OCI-LY1 (cell line): ENCODE measurements around the gene IL22RA2.

Experiments
- H2AFZ ChIP-seq: fragments of 200-600 bp; sonication (generic), shearing (Covaris generic); 2 replicates; pipeline ENCODE4 v1.6.0; 2014; ENCODE audit warnings: antibody characterized with exemption, mild to moderate bottlenecking, low read length
- H3F3A ChIP-seq: fragments of 200-600 bp; sonication (generic), shearing (Covaris generic); 2 replicates; pipeline ENCODE4 v1.6.0; 2014; ENCODE audit warnings: mild to moderate bottlenecking, antibody characterized with exemption, low read length, moderate library complexity; ENCODE audit not compliant: insufficient read depth
- H3K27ac ChIP-seq: fragments of 200-600 bp; sonication (generic); 2 replicates; pipeline ENCODE4 v1.5.1; 2014; ENCODE audit warnings: low read length, mixed run types, mild to moderate bottlenecking, low read depth; ENCODE audit not compliant: poor library complexity, severe bottlenecking
- H3K27me3 ChIP-seq: fragments of 200-600 bp; sonication (generic); 2 replicates; pipeline ENCODE4 v1.6.0; 2014; ENCODE audit warnings: antibody characterized with exemption, mild to moderate bottlenecking, low read length, moderate library complexity; ENCODE audit not compliant: insufficient read depth
- H3K36me3 ChIP-seq: fragments of 200-600 bp; sonication (generic); 2 replicates; pipeline ENCODE4 v1.6.1; 2014; ENCODE audit warnings: mild to moderate bottlenecking, antibody characterized with exemption, low read length, moderate library complexity, mixed read lengths; ENCODE audit not compliant: insufficient read depth
- H3K4me1 ChIP-seq: fragments of 200-600 bp; sonication (generic); 2 replicates; pipeline ENCODE4 v1.5.1; 2014; ENCODE audit warnings: mild to moderate bottlenecking, low read length, moderate library complexity; ENCODE audit not compliant: insufficient read depth, severe bottlenecking
- H3K4me2 ChIP-seq: fragments of 200-600 bp; sonication (generic), shearing (Covaris generic); 2 replicates; pipeline ENCODE4 v1.6.1; 2014; ENCODE audit warnings: low read length
- H3K4me3 ChIP-seq: fragments of 200-600 bp; sonication (generic); 2 replicates; pipeline ENCODE4 v1.5.1; 2014; ENCODE audit warnings: low read length, low read depth, mild to moderate bottlenecking, mixed read lengths; ENCODE audit not compliant: poor library complexity, severe bottlenecking
- H3K79me2 ChIP-seq: fragments of 200-600 bp; shearing (Covaris generic); 2 replicates; pipeline ENCODE4 v1.6.1; 2016; ENCODE audit warnings: mixed run types, low read length, mixed read lengths; ENCODE audit not compliant: insufficient read depth
- H3K9ac ChIP-seq: fragments of 200-600 bp; sonication (generic), shearing (Covaris generic); 2 replicates; pipeline ENCODE4 v1.6.1; 2014; ENCODE audit warnings: mild to moderate bottlenecking, low read length, mixed read lengths
- H3K9me2 ChIP-seq: fragments of 200-600 bp; sonication (generic), shearing (Covaris generic); 2 replicates; pipeline ENCODE4 v1.6.1; 2014; ENCODE audit warnings: low read depth, mild to moderate bottlenecking, low read length, mixed read lengths
- H3K9me3 ChIP-seq: fragments of 200-600 bp; shearing (Covaris generic); 2 replicates; pipeline ENCODE4 v1.6.1; 2014; ENCODE audit warnings: low read length, mixed read lengths
- H4K20me1 ChIP-seq: fragments of 200-600 bp; sonication (generic), shearing (Covaris generic); 2 replicates; pipeline ENCODE4 v1.6.0; 2016; ENCODE audit warnings: mild to moderate bottlenecking, low read length; ENCODE audit not compliant: insufficient read depth
- EZH2 ChIP-seq: fragments of 200-600 bp; sonication (generic), shearing (Covaris generic); IDR thresholded peaks from 2 replicates; pipeline ENCODE4 v1.8.0; 2017; ENCODE audit warnings: borderline replicate concordance, mixed run types, mild to moderate bottlenecking, antibody characterized with exemption, low read length, moderate library complexity, mixed read lengths
- TF ChIP-seq, protein P1 (sequence below): fragments of 200-600 bp; sonication (generic), shearing (Covaris generic); IDR thresholded peaks from 2 replicates; pipeline ENCODE4 v1.5.1; 2017; ENCODE audit warnings: mild to moderate bottlenecking, antibody characterized with exemption, low read length, moderate library complexity, mixed read lengths

Gene IL22RA2

DNA sequence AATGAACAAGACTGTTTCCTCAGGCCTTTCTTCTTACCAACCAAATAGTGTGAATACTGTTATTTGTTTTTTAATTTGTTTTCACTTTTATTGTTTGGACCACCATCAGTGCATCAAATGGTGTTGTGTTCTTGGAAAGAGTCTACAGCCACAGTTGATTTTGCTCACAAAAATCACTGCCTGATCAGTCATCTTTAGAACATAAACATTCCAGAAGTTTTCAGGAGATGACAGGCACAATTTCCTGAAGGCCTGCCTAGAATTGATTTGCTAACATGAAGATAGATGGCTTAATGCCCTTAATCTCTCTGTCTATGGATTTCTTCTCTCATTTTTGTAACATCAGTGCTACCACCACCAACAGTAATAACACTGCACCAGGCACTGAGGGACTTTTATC is 13.5 kb downstream of the IL22RA2 start:
- H3F3A ChIP-seq = no peaks in the 10 kb centered on the region
- H3K27me3 ChIP-seq = no peaks in the 10 kb centered on the region; the same call in 1 of the 2 replicates
- H3K4me1 ChIP-seq = no peaks in the 10 kb centered on the region
- H4K20me1 ChIP-seq = no peaks in the 10 kb centered on the region
- no peak overlapping the region for H2AFZ ChIP-seq
- H3K9me3 ChIP-seq = no peaks in the 10 kb centered on the region
- no peak overlapping the region for H3K27ac ChIP-seq
- no peak overlapping the region for H3K4me2 ChIP-seq
- H3K9me2 ChIP-seq = no peaks in the 10 kb centered on the region
- no peaks in the 10 kb centered on the region for H3K79me2 ChIP-seq
- H3K36me3 ChIP-seq = no peaks in the 10 kb centered on the region
- H3K9ac ChIP-seq = no peak overlapping the region
- H3K4me3 ChIP-seq = no peak overlapping the region
- no peak for TF ChIP-seq EZH2
- TF ChIP-seq, protein P1, sequence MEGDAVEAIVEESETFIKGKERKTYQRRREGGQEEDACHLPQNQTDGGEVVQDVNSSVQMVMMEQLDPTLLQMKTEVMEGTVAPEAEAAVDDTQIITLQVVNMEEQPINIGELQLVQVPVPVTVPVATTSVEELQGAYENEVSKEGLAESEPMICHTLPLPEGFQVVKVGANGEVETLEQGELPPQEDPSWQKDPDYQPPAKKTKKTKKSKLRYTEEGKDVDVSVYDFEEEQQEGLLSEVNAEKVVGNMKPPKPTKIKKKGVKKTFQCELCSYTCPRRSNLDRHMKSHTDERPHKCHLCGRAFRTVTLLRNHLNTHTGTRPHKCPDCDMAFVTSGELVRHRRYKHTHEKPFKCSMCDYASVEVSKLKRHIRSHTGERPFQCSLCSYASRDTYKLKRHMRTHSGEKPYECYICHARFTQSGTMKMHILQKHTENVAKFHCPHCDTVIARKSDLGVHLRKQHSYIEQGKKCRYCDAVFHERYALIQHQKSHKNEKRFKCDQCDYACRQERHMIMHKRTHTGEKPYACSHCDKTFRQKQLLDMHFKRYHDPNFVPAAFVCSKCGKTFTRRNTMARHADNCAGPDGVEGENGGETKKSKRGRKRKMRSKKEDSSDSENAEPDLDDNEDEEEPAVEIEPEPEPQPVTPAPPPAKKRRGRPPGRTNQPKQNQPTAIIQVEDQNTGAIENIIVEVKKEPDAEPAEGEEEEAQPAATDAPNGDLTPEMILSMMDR = no peak

DNA sequence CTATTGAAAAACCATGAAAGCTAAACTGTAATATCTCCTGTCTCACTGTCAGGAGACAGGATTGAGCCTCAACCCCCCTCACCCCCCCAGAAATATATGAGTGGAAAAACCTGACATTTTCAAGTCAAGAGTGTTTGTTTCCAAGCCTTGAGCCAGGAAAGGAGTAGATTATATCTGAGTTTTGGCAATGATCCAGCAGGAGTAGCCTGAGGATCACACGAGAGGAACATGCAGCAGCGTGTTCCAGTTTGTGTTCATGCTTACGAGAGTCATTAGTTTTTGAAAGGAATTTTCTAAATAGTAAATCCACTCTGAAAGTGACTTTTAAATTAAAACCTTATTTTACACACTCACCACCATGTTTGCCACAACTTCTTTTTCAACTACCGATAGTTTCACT is 15.8 kb downstream of the IL22RA2 start:
- H3K9ac ChIP-seq = no peak overlapping the region
- no peaks in the 10 kb centered on the region for H4K20me1 ChIP-seq
- H3K4me1 ChIP-seq = no peaks in the 10 kb centered on the region
- no peaks in the 10 kb centered on the region for H3K27me3 ChIP-seq
- H3K4me2 ChIP-seq = no peak overlapping the region
- no peaks in the 10 kb centered on the region for H3K36me3 ChIP-seq
- H3K9me3 ChIP-seq = no peaks in the 10 kb centered on the region
- H3K4me3 ChIP-seq = no peak overlapping the region
- no peak overlapping the region for H2AFZ ChIP-seq
- TF ChIP-seq EZH2 = no peak
- TF ChIP-seq, protein P1 = no peak
- no peaks in the 10 kb centered on the region for H3K79me2 ChIP-seq
- H3F3A ChIP-seq = no peaks in the 10 kb centered on the region
- no peaks in the 10 kb centered on the region for H3K9me2 ChIP-seq
- H3K27ac ChIP-seq = no peak overlapping the region

DNA sequence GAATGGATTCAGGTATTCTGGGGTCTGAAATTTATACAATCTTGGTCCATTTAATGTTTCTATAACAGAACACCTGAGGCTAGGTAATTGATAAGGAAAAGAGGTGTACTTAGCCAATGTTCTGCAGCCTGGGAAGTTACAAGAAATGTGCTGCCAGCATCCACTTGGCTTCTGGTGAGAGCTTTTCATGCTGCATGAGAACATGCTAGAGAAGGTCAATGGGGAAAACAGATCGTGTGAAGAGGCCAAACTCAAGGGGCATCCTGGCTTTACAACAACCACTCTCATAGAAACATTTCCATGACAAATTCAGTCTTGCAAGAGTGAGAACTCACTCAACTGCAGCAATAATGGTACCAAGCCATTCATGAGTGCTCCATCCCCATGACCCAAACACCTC is 16.8 kb downstream of the IL22RA2 start:
- no peaks in the 10 kb centered on the region for H4K20me1 ChIP-seq
- H3K27me3 ChIP-seq = no peaks in the 10 kb centered on the region
- H3K36me3 ChIP-seq = no peaks in the 10 kb centered on the region
- no peaks in the 10 kb centered on the region for H3K79me2 ChIP-seq
- H3K4me2 ChIP-seq = no peak overlapping the region
- no peak for TF ChIP-seq EZH2
- TF ChIP-seq, protein P1 = no peak
- H3K4me1 ChIP-seq = no peaks in the 10 kb centered on the region
- no peaks in the 10 kb centered on the region for H3K9me3 ChIP-seq
- H3K9me2 ChIP-seq = no peaks in the 10 kb centered on the region
- no peaks in the 10 kb centered on the region for H3F3A ChIP-seq
- no peak overlapping the region for H3K4me3 ChIP-seq
- no peak overlapping the region for H3K27ac ChIP-seq
- H3K9ac ChIP-seq = no peak overlapping the region
- no peak overlapping the region for H2AFZ ChIP-seq
